Esophagus squamous epithelium (tissue), 5 donors: ENCODE data around the gene FUCA2. TPM values are rescaled to one million over a fixed set of nuclear protein-coding genes. Genes with fewer than 3 reads are reported as not detected.

ENCODE experiments used
- DNase-seq: peaks from one replicate; lab custom pipeline; 2025; lab: John Stamatoyannopoulos, UW
- H3K27ac ChIP-seq, 4 donors: fragments of 200-600 bp; sonication (generic); one replicate each; pipeline ENCODE4 v1.5.1; 2016 to 2019; ENCODE audit warnings: mild to moderate bottlenecking in 1 of 4
- H3K27me3 ChIP-seq, 4 donors: fragments of 200-600 bp; sonication (generic); 1 replicate in 3 of 4; 2 replicates in 1 of 4; pipeline versions ENCODE4 v1.5.1 to v1.6.0; 2017 to 2021; ENCODE audit warnings: antibody characterized with exemption in 1 of 4
- H3K36me3 ChIP-seq, 3 donors: fragments of 200-600 bp; sonication (generic); one replicate each; pipeline ENCODE4 v1.5.1; 2016 to 2019
- H3K4me1 ChIP-seq, 3 donors: fragments of 200-600 bp; sonication (generic); one replicate each; pipeline ENCODE4 v1.5.1; 2017 to 2019
- H3K4me3 ChIP-seq, 4 donors: fragments of 200-600 bp; sonication (generic); 1 replicate in 3 of 4; 2 replicates in 1 of 4; pipeline ENCODE4 v1.5.1; 2016 to 2019; ENCODE audit warnings: mild to moderate bottlenecking in 2 of 4, moderate library complexity in 1 of 4
- H3K9me3 ChIP-seq, 3 donors: fragments of 200-600 bp; sonication (generic); one replicate each; pipeline ENCODE4 v1.5.1; 2016 to 2019
- CTCF ChIP-seq, 6 experiments: fragments of 450-650 bp in 4 of 6; fragments of 200-600 bp in 2 of 6; sonication (generic) in 2 of 6; IDR thresholded peaks; one replicate each; pipeline ENCODE4 v1.5.1; 2016 to 2019; ENCODE audit warnings: antibody characterized with exemption in 6 of 6, mild to moderate bottlenecking in 4 of 6, moderate library complexity in 4 of 6
- POLR2A ChIP-seq, 4 donors: fragments of 450-650 bp; IDR thresholded peaks; one replicate each; pipeline ENCODE4 v1.6.1; 2017; ENCODE audit warnings: antibody characterized with exemption in 4 of 4, mild to moderate bottlenecking in 4 of 4, moderate library complexity in 3 of 4
- WGBS, 2 donors: methylation state at CpG; one replicate each; pipeline ENCODE4 v1.1.5; 2018; 5-methylcytosine and 5-hydroxymethylcytosine counted together
- intact Hi-C: fragments of 100-400 bp; cut with DNase I; formaldehyde crosslinking; loops from one replicate; pipeline ENCODE4 v1.15.0; 2022
- total RNA-seq, 4 donors: library from RNA; depleted of rRNA; stranded (reverse); fragments of >200 nt; gene quantifications; one replicate each; pipeline ENCODE4 v1.1.0, GENCODE V29; 2016
- donor health status: DM: yes; HTN: yes; CAD: no.

FUCA2 gene
- total RNA-seq, 4 donors from 2014 or later = 10.5 to 21.6 (median 18.4) TPM

- WGBS, 2 donors = 85 to 89% methylated on average over 1 of the region's 1 CpG
- H3K27ac ChIP-seq = no peak overlapping the region
- no peak for DNase-seq
- intact Hi-C loops = no loop called here
- peaks cover 0 to 13% (median 0%) of the 10 kb centered on the region in 3 donors for H3K4me1 ChIP-seq
- TF ChIP-seq CTCF (IDR thresholded peaks at IDR 0.05) (no peak), POLR2A (IDR thresholded peaks at IDR 0.05) (no peak)
- H3K9me3 ChIP-seq = no peaks in the 10 kb centered on the region
- peaks cover 0 to 65% (median 0%) of the 10 kb centered on the region in 3 donors for H3K36me3 ChIP-seq
- no peak overlapping the region for H3K4me3 ChIP-seq
- no peaks in the 10 kb centered on the region for H3K27me3 ChIP-seq
These were observed 7.2 kb downstream of the FUCA2 start for GRCh38 chr6:143504369-143504768.

- H3K27ac ChIP-seq = no peak overlapping the region
These were observed 9.7 kb downstream of the FUCA2 start for GRCh38 chr6:143501851-143502250.

GRCh38 chr6:143498428-143498827 lies 13.1 kb downstream of the FUCA2 start:
- Histone ChIP-seq H3K27me3 (no peaks in the 10 kb centered on the region), H3K9me3 (no peaks in the 10 kb centered on the region), H3K4me3 (no peak overlapping the region), H3K4me1 (no peaks in the 10 kb centered on the region), H3K36me3 (peaks cover 0 to 86% (median 9%) of the 10 kb centered on the region in 3 donors), H3K27ac (no peak overlapping the region)
- WGBS, 2 donors = 80 to 81% methylated on average over 4 of the region's 4 CpGs
- intact Hi-C loops = no loop called here
- no peak for DNase-seq
- TF ChIP-seq POLR2A (IDR thresholded peaks at IDR 0.05) (no peak), CTCF (IDR thresholded peaks at IDR 0.05) (no peak)

More at GRCh38 chr6:143501851-143502250, 9.7 kb downstream of the FUCA2 start:
- Histone ChIP-seq H3K27me3 (no peaks in the 10 kb centered on the region), H3K4me3 (no peak overlapping the region), H3K4me1 (no peaks in the 10 kb centered on the region), H3K9me3 (no peaks in the 10 kb centered on the region), H3K36me3 (peaks cover 0 to 81% (median 5%) of the 10 kb centered on the region in 3 donors)
- intact Hi-C loops = no loop called here
- TF ChIP-seq CTCF (IDR thresholded peaks at IDR 0.05) (no peak), POLR2A (IDR thresholded peaks at IDR 0.05) (no peak)
- WGBS, 2 donors = 92 to 93% methylated on average over 2 of the region's 2 CpGs
- DNase-seq = no peak

GRCh38 chr6:143496974-143497373 lies 14.5 kb downstream of the FUCA2 start:
- 100% methylated on average over 1 of the region's 1 CpG for WGBS, 2 donors
- Histone ChIP-seq H3K27ac (no peak overlapping the region), H3K9me3 (no peaks in the 10 kb centered on the region), H3K27me3 (no peaks in the 10 kb centered on the region), H3K4me3 (no peak overlapping the region), H3K36me3 (peaks cover 0 to 83% (median 9%) of the 10 kb centered on the region in 3 donors), H3K4me1 (no peaks in the 10 kb centered on the region)
- TF ChIP-seq POLR2A (IDR thresholded peaks at IDR 0.05) (no peak), CTCF (IDR thresholded peaks at IDR 0.05) (no peak)
- intact Hi-C loops = no loop called here
- DNase-seq = no peak

- TF ChIP-seq POLR2A (IDR thresholded peaks at IDR 0.05) (no peak), CTCF (IDR thresholded peaks at IDR 0.05) (no peak)
- intact Hi-C loops = no loop called here
These were observed 20.7 kb downstream of the FUCA2 start for GRCh38 chr6:143490775-143491174.

More at GRCh38 chr6:143490775-143491174, 20.7 kb downstream of the FUCA2 start:
- peaks cover 0 to 41% (median 0%) of the 10 kb centered on the region in 3 donors for H3K36me3 ChIP-seq
- H3K27me3 ChIP-seq = no peaks in the 10 kb centered on the region
- no peaks in the 10 kb centered on the region for H3K9me3 ChIP-seq
- no peaks in the 10 kb centered on the region for H3K4me1 ChIP-seq
- H3K4me3 ChIP-seq = no peak overlapping the region
- H3K27ac ChIP-seq = no peak overlapping the region
- 97 to 100% methylated on average over 7 of the region's 8 CpGs for WGBS, 2 donors
- DNase-seq = no peak
